Osteoblast (primary cell): ENCODE data around the gene RFX2. TPM values are rescaled to one million over a fixed set of nuclear protein-coding genes. Genes with fewer than 3 reads are reported as not detected.

Experiments
- DNase-seq: peaks from one replicate; pipeline ENCODE4 v3.0.0; 2011; ENCODE audit warnings: low spot score, mixed read lengths; ENCODE audit not compliant: insufficient read length; ENCODE audit errors: missing footprints
- H2AFZ ChIP-seq: 2 replicates; pipeline ENCODE4 v1.6.0; 2011; ENCODE audit warnings: mild to moderate bottlenecking, low read length
- H3K27ac ChIP-seq: 2 replicates; pipeline ENCODE4 v1.5.1; 2011; ENCODE audit warnings: mild to moderate bottlenecking, low read depth, low read length, moderate library complexity
- H3K27me3 ChIP-seq: 2 replicates; pipeline ENCODE4 v1.6.0; 2012; ENCODE audit warnings: mild to moderate bottlenecking, control low read depth, inconsistent platforms, low read length, moderate library complexity; ENCODE audit not compliant: insufficient read depth
- H3K36me3 ChIP-seq: 2 replicates; pipeline ENCODE4 v1.5.1; 2011; ENCODE audit warnings: mild to moderate bottlenecking, low read length, control low read depth, moderate library complexity; ENCODE audit not compliant: insufficient read depth
- H3K4me1 ChIP-seq: 2 replicates; pipeline ENCODE4 v1.5.1; 2011; ENCODE audit warnings: mild to moderate bottlenecking, low read length, control low read depth, moderate library complexity; ENCODE audit not compliant: insufficient read depth
- H3K4me2 ChIP-seq: 2 replicates; pipeline ENCODE4 v1.6.0; 2011; ENCODE audit warnings: mild to moderate bottlenecking, low read length; ENCODE audit not compliant: insufficient read depth
- H3K4me3 ChIP-seq: fragments of 200-600 bp; sonication (generic); 3 replicates; pipeline ENCODE4 v1.5.1; 2012; ENCODE audit warnings: mild to moderate bottlenecking, low read length, inconsistent platforms; ENCODE audit not compliant: insufficient read depth
- H3K79me2 ChIP-seq: 2 replicates; pipeline ENCODE4 v1.6.0; 2012; ENCODE audit warnings: mild to moderate bottlenecking, low read length, control low read depth, inconsistent platforms; ENCODE audit not compliant: insufficient read depth
- H3K9me3 ChIP-seq: 2 replicates; pipeline ENCODE4 v1.5.1; 2011; ENCODE audit warnings: low read depth, low read length, control low read depth
- H4K20me1 ChIP-seq: 2 replicates; pipeline ENCODE4 v1.6.0; 2012; ENCODE audit warnings: mild to moderate bottlenecking, low read length, control low read depth; ENCODE audit not compliant: insufficient read depth
- CTCF ChIP-seq: IDR thresholded peaks from 2 replicates; pipeline ENCODE4 v1.5.1; 2011; ENCODE audit warnings: mild to moderate bottlenecking, low read depth, low read length, moderate library complexity; ENCODE audit errors: extremely low read depth
- total RNA-seq: library from RNA; depleted of rRNA; stranded (reverse); fragments of >200 nt; gene quantifications from 2 replicates; pipeline ENCODE4 v1.2.3, GENCODE V29; 2012

The RFX2 gene
- total RNA-seq, 1 donor: 6.2 TPM

GRCh38 chr19:5977785-5978605 is 132.3 kb downstream of the RFX2 start, which contains the start of gene RANBP3:
TSS of gene RANBP3 (minus strand) at chr19:5978140. CDS start at chr19:5978082, 58 bp downstream.
- Histone ChIP-seq H3K27ac (peak within 1 kb of the TSS; percentile 78), H3K27me3 (no peaks in the 10 kb centered on the region), H2AFZ (peak within 1 kb of the TSS; percentile 89), H3K4me2 (peak within 1 kb of the TSS; percentile 92), H4K20me1 (peaks cover 36% of the 10 kb centered on the region), H3K4me1 (peaks cover 35% of the 10 kb centered on the region), H3K36me3 (peaks cover 7% of the 10 kb centered on the region), H3K9me3 (no peaks in the 10 kb centered on the region), H3K4me3 (peak within 1 kb of the TSS; percentile 89), H3K79me2 (peaks cover 63% of the 10 kb centered on the region)
- no peak for TF ChIP-seq CTCF
- peak; percentile 99 for DNase-seq

DNA sequence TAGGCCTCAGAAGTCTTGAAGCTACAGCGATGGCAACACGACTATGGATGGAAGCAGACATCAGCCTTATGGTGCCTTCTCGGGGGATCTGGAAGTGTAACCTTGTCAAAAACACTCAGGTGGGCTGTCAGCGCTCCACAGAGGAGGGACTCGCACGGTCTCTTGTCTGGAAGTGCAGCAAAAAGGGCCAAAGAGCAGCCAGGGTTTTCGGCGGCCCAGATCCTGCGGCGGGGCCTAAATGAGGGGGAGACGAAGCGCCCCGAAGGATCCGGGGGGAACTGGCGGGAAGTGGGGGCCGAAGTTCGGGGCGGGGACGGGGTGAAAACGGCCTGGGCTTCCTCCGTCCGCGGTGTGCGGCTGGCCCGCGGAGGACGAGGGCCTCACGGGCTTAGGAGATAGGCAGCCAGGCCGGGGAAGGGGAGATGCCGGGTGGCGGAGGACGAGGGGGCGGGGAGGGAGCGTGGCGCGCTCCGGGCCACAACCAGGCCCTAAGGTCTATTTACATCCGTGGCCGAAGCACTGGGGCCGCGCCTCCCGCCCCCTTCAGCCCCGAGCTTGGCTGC is 133.0 kb downstream of the RFX2 start:
- Histone ChIP-seq H3K4me1 (peaks cover 35% of the 10 kb centered on the region), H3K27ac (peak overlapping the region; percentile 67), H4K20me1 (peaks cover 42% of the 10 kb centered on the region), H3K36me3 (peaks cover 7% of the 10 kb centered on the region), H3K79me2 (peaks cover 70% of the 10 kb centered on the region), H2AFZ (peak overlapping the region; percentile 89), H3K4me2 (peak overlapping the region; percentile 82), H3K9me3 (no peaks in the 10 kb centered on the region), H3K27me3 (no peaks in the 10 kb centered on the region), H3K4me3 (peak overlapping the region; percentile 89)
- no peak for TF ChIP-seq CTCF
- DNase-seq: peak; percentile 58

- H2AFZ ChIP-seq: no peak overlapping the region
- peak overlapping the region; percentile 89 for H3K4me3 ChIP-seq
- H3K36me3 ChIP-seq: peaks cover 7% of the 10 kb centered on the region
- peaks cover 35% of the 10 kb centered on the region for H3K4me1 ChIP-seq
- H4K20me1 ChIP-seq: peaks cover 47% of the 10 kb centered on the region
- H3K27ac ChIP-seq: peak overlapping the region; percentile 2
- H3K4me2 ChIP-seq: peak overlapping the region; percentile 82
- TF ChIP-seq CTCF: no peak
- H3K27me3 ChIP-seq: no peaks in the 10 kb centered on the region
- DNase-seq: no peak
- no peaks in the 10 kb centered on the region for H3K9me3 ChIP-seq
- peaks cover 75% of the 10 kb centered on the region for H3K79me2 ChIP-seq
Observed at GRCh38 chr19:5976768-5977167, 133.5 kb downstream of the RFX2 start.

GRCh38 chr19:5975388-5975728 is 134.9 kb downstream of the RFX2 start:
- H3K9me3 ChIP-seq: no peaks in the 10 kb centered on the region
- H3K27me3 ChIP-seq: no peaks in the 10 kb centered on the region
- H3K4me2 ChIP-seq: no peak overlapping the region
- peaks cover 87% of the 10 kb centered on the region for H3K79me2 ChIP-seq
- no peak overlapping the region for H3K27ac ChIP-seq
- peak; percentile 29 for DNase-seq
- peaks cover 7% of the 10 kb centered on the region for H3K36me3 ChIP-seq
- H4K20me1 ChIP-seq: peaks cover 59% of the 10 kb centered on the region
- peaks cover 35% of the 10 kb centered on the region for H3K4me1 ChIP-seq
- H3K4me3 ChIP-seq: no peak overlapping the region
- no peak for TF ChIP-seq CTCF
- H2AFZ ChIP-seq: no peak overlapping the region
